Ectodermal cell (in vitro differentiated cells): Measurements from ENCODE around the gene UBE2E2.
"Not testable (repeated sequence)": the region's sequence is repeated elsewhere in the genome, so short reads cannot be mapped to it uniquely, and the experiment has no call there.

Experiments
- H3K27ac ChIP-seq: 2 replicates; pipeline ENCODE4 v1.7.0; 2013; ENCODE audit warnings: mild to moderate bottlenecking, low read depth, low read length; ENCODE audit not compliant: insufficient read depth, poor library complexity, severe bottlenecking
- H3K27me3 ChIP-seq: 2 replicates; pipeline ENCODE4 v1.7.0; 2013; ENCODE audit warnings: mild to moderate bottlenecking, low read length; ENCODE audit not compliant: insufficient read depth, control insufficient read depth, poor library complexity, severe bottlenecking
- H3K36me3 ChIP-seq: one replicate; pipeline ENCODE4 v1.7.0; 2013; ENCODE audit warnings: low read length; ENCODE audit not compliant: control insufficient read depth, insufficient read depth
- H3K4me1 ChIP-seq: one replicate; pipeline ENCODE4 v1.7.0; 2013; ENCODE audit warnings: low read length; ENCODE audit not compliant: control insufficient read depth, insufficient read depth
- H3K4me3 ChIP-seq: 2 replicates; pipeline ENCODE4 v1.7.0; 2013; ENCODE audit warnings: low read depth, low read length, control low read depth; ENCODE audit not compliant: insufficient read depth
- H3K9me3 ChIP-seq: 2 replicates; pipeline ENCODE4 v1.7.0; 2013; ENCODE audit warnings: mild to moderate bottlenecking, low read length, moderate library complexity; ENCODE audit not compliant: control insufficient read depth
- WGBS, 2 experiments: methylation state at CpG; one replicate each; pipeline ENCODE4 v1.1.7; 2013; ENCODE audit warnings: missing lambda C conversion rate in 2 of 2; 5-methylcytosine and 5-hydroxymethylcytosine counted together

The UBE2E2 gene

DNA sequence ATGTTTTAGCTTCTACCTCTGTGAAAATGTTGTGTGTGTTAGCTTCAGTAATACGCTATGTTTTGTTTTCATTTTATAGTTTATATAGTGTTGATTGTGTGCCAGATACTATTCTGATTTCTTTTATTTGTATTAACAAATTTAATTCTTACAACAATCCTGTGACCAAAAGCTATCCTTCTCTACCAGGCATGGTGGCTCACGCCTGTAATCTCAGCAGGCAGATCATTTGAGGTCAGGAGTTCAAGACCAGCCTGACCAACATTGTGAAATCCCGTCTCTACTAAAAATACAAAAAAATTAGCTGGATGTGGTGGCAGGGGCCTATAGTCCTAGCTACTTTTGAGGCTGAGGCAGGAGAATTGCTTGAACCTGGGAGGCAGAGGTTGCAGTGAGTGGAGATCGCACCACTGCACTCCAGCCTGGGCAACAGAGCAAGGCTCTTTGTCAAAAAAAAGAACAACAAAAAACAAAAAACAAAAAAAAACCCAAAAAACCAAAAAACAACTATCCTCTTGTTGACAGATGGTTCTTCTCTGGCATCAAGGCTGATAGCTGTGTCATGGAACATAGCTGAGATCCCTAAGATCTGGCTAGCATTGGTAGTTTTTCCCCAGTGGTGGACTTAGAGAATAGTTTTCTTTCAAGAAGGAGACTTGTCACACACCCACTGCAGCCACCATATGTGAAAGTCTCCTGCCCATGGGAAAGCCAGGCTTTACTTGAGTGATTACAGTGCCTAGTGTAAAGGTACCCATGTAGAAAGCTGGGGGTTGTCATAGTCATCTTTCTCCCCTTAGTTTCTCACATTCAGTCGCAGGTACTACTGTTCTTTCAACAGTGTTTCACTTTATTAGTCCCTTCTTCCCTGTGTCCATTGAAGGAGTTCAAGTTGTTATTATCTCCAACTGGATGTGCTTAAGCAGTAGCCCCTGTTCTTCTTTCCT, 116.5 kb downstream of the UBE2E2 start:
- H3K36me3 ChIP-seq = no peaks in the 10 kb centered on the region
- WGBS, 2 experiments = 91 to 94% methylated on average over 4 to 5 of the region's 5 CpGs

DNA sequence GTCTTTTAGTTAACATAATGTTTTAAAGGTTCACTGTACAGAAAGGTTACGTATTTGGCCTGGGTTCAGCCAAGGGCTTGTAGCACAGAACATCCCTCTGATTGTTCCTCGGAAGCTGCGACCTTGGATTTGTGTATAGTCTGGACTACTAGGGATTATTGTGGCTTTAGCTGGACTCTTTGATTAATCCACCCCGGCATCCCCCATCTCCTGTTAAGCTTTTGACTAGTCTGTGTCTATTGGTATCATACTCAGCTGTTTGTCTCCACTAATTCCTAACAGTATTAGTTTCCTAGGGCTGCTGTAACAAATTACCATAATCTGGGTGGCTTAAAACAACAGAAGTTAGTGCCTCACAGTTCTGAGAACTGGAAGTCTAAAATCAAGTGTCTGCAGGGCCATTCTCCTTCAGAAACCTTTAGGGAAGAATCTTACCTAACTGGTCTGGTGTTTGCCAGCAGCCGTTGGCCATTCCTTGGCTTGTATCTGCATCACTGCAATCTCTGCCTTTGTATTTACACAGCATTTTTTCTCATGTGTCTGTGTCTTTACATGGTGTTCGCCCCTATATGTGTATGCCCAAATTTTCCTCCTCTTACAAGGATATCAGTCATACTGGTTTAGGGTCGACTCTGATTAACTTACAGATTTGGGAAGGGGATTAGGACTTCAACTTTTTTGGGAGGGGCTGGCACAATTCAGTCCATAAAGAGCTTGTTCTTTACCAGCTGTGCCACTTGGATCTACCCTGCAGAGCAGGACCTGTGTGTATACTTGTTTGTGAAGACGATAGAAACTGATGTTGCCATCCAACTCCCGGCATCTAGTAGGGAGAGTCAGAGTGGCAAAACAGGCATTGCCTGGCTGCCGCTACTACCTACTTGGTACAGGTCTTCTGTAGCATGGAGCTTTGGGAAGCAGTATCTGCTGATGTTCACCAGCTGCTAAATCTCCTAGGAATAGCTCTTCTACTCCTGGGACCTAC, 117.8 kb downstream of the UBE2E2 start:
- H3K27me3 ChIP-seq = no peaks in the 10 kb centered on the region
- 93 to 95% methylated on average over 10 of the region's 10 CpGs for WGBS, 2 experiments
- no peaks in the 10 kb centered on the region for H3K36me3 ChIP-seq
- no peaks in the 10 kb centered on the region for H3K4me1 ChIP-seq
- no peak overlapping the region for H3K27ac ChIP-seq
- no peaks in the 10 kb centered on the region for H3K9me3 ChIP-seq
- no peak overlapping the region for H3K4me3 ChIP-seq

More for the DNA sequence above, 116.5 kb downstream of the UBE2E2 start:
- Histone ChIP-seq H3K27ac (no peak overlapping the region), H3K9me3 (no peaks in the 10 kb centered on the region), H3K27me3 (no peaks in the 10 kb centered on the region), H3K4me1 (no peaks in the 10 kb centered on the region), H3K4me3 (no peak overlapping the region)

DNA sequence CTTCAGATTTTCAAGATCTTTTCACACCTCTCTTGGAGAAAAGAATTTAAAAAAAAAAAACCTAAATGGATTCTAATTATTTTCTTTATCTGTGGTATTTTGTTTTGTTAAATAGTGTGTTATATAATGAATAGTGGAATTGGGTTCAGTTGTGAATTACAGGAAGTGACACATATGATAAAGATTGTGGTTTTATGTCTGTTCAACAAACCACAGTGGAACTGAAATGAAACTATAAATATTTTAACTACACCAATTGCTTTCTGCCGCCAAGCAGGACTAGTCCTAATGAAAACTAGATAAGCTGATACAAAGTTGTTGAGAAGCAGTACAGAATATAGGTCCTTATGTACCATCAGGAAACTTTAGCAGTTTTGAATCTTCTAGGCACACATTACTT, 121.6 kb downstream of the UBE2E2 start:
- no peaks in the 10 kb centered on the region for H3K27me3 ChIP-seq
- 83% methylated on average over 1 of the region's 1 CpG; no CpG with 5 or more reads in 1 of the 2 experiments for WGBS, 2 experiments
- no peak overlapping the region for H3K4me3 ChIP-seq
- H3K9me3 ChIP-seq = no peaks in the 10 kb centered on the region
- H3K27ac ChIP-seq = no peak overlapping the region
- no peaks in the 10 kb centered on the region for H3K36me3 ChIP-seq
- no peaks in the 10 kb centered on the region for H3K4me1 ChIP-seq

DNA sequence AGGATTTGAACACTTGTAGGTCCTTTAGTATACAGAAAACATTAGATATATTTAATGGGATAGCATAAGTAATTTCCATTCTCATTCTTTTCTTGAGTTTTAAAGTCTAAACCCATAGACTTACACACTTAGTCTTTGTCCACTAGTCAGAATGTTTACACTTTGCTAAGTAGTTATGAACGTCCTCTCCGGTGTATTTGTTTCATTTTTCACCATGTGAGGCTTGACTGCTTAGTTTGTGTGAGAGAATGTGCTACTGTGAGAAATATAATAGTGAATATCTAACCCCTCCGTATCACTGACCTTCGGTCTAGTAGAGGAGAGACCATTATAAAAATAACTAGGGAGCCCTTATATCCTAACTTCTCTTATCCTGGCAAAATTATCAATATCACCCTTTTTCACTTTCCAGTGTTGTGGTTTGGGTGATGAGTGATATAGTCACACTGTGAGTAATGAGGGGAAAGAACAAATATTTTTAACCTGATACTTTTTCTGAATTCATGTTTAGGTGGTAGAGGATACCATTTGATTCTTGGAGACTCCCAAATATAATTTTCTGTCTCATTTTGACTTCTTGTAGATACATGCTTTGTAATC, 122.4 kb downstream of the UBE2E2 start:
- H3K4me1 ChIP-seq = no peaks in the 10 kb centered on the region
- no peaks in the 10 kb centered on the region for H3K27me3 ChIP-seq
- no peak overlapping the region for H3K27ac ChIP-seq
- no peak overlapping the region for H3K4me3 ChIP-seq
- H3K9me3 ChIP-seq = no peaks in the 10 kb centered on the region
- H3K36me3 ChIP-seq = no peaks in the 10 kb centered on the region
- WGBS, 2 experiments = 96 to 100% methylated on average over 2 to 4 of the region's 4 CpGs

DNA sequence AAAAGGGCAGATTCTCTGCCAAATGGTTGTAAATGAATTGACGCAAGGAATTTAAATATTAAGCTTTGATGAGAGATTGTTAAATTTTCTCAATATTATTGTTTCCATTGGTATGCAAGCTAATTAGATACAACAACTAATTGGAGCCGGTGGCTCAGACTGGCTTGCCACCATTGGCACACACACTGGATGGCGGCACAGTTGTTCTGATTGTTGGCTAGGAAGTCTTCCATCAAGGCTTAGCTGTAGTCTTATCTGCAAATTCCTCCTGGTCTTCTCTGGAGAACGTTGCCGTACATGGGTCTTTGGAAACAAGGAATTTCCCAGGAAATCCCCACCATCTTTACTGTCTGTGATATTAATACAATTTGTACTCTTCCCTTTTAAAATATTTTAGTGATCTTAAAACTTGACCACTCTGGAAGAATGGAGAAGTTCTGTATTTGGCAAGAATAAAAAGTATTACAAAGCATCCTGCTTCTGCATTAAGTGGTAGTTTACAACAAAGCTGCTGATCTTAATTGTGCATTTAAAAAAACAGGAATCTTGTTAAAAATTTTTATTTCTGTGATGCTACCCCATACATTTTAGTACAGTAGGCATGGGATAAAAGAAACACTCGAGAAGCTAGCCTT, 126.5 kb downstream of the UBE2E2 start:
- Histone ChIP-seq H3K4me1 (no peaks in the 10 kb centered on the region), H3K36me3 (no peaks in the 10 kb centered on the region), H3K4me3 (no peak overlapping the region), H3K9me3 (no peaks in the 10 kb centered on the region), H3K27me3 (no peaks in the 10 kb centered on the region), H3K27ac (no peak overlapping the region)
- 96 to 99% methylated on average over 3 to 6 of the region's 6 CpGs for WGBS, 2 experiments

DNA sequence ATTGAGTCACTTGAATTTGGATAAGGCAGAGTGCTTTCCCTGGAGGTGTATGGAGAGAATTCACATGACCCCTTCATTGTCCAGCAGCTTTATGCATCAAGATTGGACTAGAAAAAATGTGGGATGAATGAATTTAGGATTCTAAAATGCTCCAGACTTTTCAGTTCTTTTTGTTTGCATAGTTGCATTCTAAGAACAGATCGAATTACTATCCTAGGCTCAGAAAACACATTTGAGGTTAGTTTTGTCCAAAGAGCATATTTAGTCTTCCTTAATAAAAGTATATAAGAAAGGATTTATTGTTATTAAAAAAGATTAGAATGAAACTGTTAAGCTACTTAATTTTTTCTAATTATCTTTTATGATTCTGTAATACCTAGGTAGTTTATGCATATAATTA, 127.4 kb downstream of the UBE2E2 start:
- Histone ChIP-seq H3K4me1 (no peaks in the 10 kb centered on the region), H3K27me3 (no peaks in the 10 kb centered on the region), H3K27ac (no peak overlapping the region), H3K4me3 (no peak overlapping the region), H3K36me3 (no peaks in the 10 kb centered on the region), H3K9me3 (no peaks in the 10 kb centered on the region)
- WGBS, 2 experiments = no CpG with 5 or more reads among the region's 1 CpG

DNA sequence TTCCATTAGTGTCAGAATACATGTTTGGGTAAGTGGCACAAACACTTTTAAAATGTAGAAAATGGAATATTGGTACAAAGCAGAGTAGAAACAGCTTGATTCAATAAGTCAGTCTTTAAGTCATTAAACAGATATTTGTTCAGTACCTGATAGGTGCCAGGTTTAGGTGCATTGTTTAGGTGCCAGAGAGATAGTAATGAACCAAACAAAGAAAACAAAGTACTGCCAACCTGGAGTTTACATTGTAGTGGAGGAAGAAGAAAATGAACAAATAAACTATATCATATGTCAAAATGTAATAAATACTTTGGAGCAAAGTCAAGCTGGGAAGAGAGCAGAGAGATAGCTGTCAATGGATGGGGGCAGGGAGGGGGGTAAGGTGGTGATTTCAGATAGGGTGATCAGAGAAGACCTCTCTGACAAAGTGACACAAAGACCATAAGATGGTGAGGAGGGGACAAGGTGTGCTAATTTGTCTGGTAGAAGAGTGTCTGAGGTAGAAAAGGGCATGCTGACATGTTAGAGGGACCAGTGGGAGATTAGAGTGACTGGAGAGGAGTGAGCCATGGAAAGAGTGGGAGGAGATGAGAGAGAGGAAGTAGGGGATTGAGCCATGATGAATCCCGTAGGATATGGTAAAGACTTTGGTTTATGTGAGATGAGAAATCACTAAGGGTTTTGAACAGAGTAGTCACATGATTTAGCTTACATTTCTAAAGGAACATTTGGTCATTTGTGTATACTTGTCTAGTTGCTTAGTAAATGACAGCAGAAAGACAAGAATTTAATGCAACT, 128.2 kb downstream of the UBE2E2 start:
- 81 to 86% methylated on average over 1 of the region's 1 CpG for WGBS, 2 experiments
- no peaks in the 10 kb centered on the region for H3K4me1 ChIP-seq
- H3K36me3 ChIP-seq = no peaks in the 10 kb centered on the region
- no peak overlapping the region for H3K4me3 ChIP-seq
- no peak overlapping the region for H3K27ac ChIP-seq
- no peaks in the 10 kb centered on the region for H3K27me3 ChIP-seq
- no peaks in the 10 kb centered on the region for H3K9me3 ChIP-seq

DNA sequence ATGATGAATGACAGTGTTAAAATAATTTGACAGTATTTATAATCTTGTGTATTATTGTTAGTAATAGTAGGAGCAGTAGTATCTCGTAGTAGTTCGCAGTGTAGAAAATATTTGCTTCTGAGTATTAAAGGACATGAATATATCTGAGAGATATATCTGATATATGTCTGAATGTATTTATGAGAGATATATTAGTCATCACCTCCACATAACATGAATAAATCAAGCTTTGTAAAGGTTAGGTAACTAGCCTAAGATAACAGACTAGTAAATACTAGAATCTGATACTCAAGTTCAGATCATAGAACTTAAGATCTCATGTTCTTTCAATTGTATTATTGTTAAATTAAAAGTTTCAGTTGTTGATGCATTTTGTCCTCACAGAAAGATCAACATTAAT, 130.5 kb downstream of the UBE2E2 start:
- WGBS, 2 experiments = 80 to 86% methylated on average over 2 of the region's 2 CpGs
- no peaks in the 10 kb centered on the region for H3K36me3 ChIP-seq

DNA sequence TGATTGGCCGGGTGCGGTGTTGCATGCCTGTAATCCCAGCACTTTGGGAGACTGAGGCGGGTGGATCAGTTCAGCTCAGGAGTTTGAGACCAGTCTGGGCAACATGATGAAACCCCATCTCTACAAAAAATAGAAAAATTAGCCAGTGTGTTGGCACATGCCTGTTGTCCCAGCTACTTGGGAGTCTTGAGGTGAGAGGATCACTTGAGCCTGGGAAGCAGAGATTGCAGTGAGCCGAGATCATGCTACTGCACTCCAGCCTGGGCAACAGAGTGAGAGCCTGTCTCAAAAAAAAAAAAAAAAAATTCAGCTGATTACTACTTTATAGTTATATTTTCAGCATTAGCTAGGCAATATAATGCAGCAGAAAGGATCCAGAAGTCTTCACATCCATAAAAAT, 133.7 kb downstream of the UBE2E2 start:
- H3K4me3 ChIP-seq, H3K27me3 ChIP-seq, H3K4me1 ChIP-seq, H3K9me3 ChIP-seq, H3K36me3 ChIP-seq, H3K27ac ChIP-seq: not testable (repeated sequence)
- WGBS, 2 experiments = 87 to 88% methylated on average over 4 of the region's 4 CpGs

More for the DNA sequence above, 130.5 kb downstream of the UBE2E2 start:
- Histone ChIP-seq H3K27ac (no peak overlapping the region), H3K9me3 (no peaks in the 10 kb centered on the region), H3K27me3 (no peaks in the 10 kb centered on the region), H3K4me3 (no peak overlapping the region), H3K4me1 (no peaks in the 10 kb centered on the region)
